Measurements from ENCODE around the gene MUC7.

- TF ChIP-seq SP1 (CRISPR knock-in tag; conservative IDR thresholded peaks at IDR 0.05) (no peak), MLX (CRISPR knock-in tag; IDR thresholded peaks at IDR 0.05) (no peak), CTCF (IDR thresholded peaks at IDR 0.05) (no peak), IRF1 (CRISPR knock-in tag; IDR thresholded peaks at IDR 0.05) (no peak), E2F5 (CRISPR knock-in tag; IDR thresholded peaks at IDR 0.05) (no peak), ESRRA (CRISPR knock-in tag; IDR thresholded peaks at IDR 0.05; ENCODE audit: borderline replicate concordance) (no peak), ATF6 (CRISPR knock-in tag; IDR thresholded peaks at IDR 0.05) (no peak), ATF2 (CRISPR knock-in tag; IDR thresholded peaks at IDR 0.05; ENCODE audit: borderline replicate concordance, low read depth) (no peak)
Measured at GRCh38 chr4:70518716-70519115, 46.7 kb downstream of the MUC7 start.
